Tibial nerve (tissue), 4 donors: ENCODE results near the gene SOCS7. TPM values are rescaled to one million over a fixed set of nuclear protein-coding genes. Genes with fewer than 3 reads are reported as not detected.

Experiments used
- DNase-seq, 2 donors: peaks; one replicate each; pipeline ENCODE4 v3.0.0-alpha.2; 2019; ENCODE audit warnings: low spot score in 2 of 2
- H3K27ac ChIP-seq, 4 donors: fragments of 200-600 bp; sonication (generic) in 3 of 4; one replicate each; pipeline ENCODE4 v1.5.1; 2017 to 2019; ENCODE audit warnings: mild to moderate bottlenecking in 1 of 4
- H3K27me3 ChIP-seq, 2 donors: fragments of 200-600 bp; sonication (generic) in 1 of 2; one replicate each; pipeline versions ENCODE4 v1.5.1 to v1.6.0; 2017 to 2019
- H3K36me3 ChIP-seq, 3 donors: fragments of 200-600 bp; sonication (generic); one replicate each; pipeline ENCODE4 v1.5.1; 2018 to 2019
- H3K4me1 ChIP-seq, 4 donors: fragments of 200-600 bp; sonication (generic) in 3 of 4; one replicate each; pipeline ENCODE4 v1.5.1; 2017 to 2019
- H3K4me3 ChIP-seq, 4 donors: fragments of 200-600 bp; sonication (generic) in 3 of 4; one replicate each; pipeline ENCODE4 v1.5.1; 2017 to 2019; ENCODE audit warnings: mild to moderate bottlenecking in 1 of 4, moderate library complexity in 1 of 4
- H3K9me3 ChIP-seq, 4 donors: fragments of 200-600 bp; sonication (generic) in 3 of 4; one replicate each; pipeline ENCODE4 v1.5.1; 2017 to 2019
- EP300 ChIP-seq, 2 donors: sonication (generic); formaldehyde crosslinking; IDR thresholded peaks; one replicate each; pipeline ENCODE4 v1.6.1; 2017; ENCODE audit warnings: antibody characterized with exemption in 2 of 2, mild to moderate bottlenecking in 1 of 2
- POLR2A ChIP-seq, 2 donors: fragments of 450-650 bp; IDR thresholded peaks; one replicate each; pipeline ENCODE4 v1.6.1; 2017; ENCODE audit warnings: antibody characterized with exemption in 2 of 2, mild to moderate bottlenecking in 2 of 2, moderate library complexity in 2 of 2
- WGBS, 2 donors: methylation state at CpG; one replicate each; pipeline ENCODE4 v1.1.5; 2018; 5-methylcytosine and 5-hydroxymethylcytosine counted together
- total RNA-seq, 4 donors: library from RNA; depleted of rRNA; stranded (reverse); fragments of >200 nt; gene quantifications; one replicate each; pipeline ENCODE4 v1.1.0, GENCODE V29; 2016
- TF ChIP-seq, protein P1 (sequence below), 5 experiments: fragments of 200-600 bp in 3 of 5; fragments of 450-650 bp in 2 of 5; sonication (generic) in 3 of 5; IDR thresholded peaks; one replicate each; pipeline ENCODE4 v1.5.1; 2016 to 2019; ENCODE audit warnings: antibody characterized with exemption in 5 of 5, mild to moderate bottlenecking in 3 of 5, moderate library complexity in 2 of 5

Gene SOCS7
- total RNA-seq, 4 donors from 2014 or later, result 14.7 to 26.4 (median 17.8) TPM

DNA sequence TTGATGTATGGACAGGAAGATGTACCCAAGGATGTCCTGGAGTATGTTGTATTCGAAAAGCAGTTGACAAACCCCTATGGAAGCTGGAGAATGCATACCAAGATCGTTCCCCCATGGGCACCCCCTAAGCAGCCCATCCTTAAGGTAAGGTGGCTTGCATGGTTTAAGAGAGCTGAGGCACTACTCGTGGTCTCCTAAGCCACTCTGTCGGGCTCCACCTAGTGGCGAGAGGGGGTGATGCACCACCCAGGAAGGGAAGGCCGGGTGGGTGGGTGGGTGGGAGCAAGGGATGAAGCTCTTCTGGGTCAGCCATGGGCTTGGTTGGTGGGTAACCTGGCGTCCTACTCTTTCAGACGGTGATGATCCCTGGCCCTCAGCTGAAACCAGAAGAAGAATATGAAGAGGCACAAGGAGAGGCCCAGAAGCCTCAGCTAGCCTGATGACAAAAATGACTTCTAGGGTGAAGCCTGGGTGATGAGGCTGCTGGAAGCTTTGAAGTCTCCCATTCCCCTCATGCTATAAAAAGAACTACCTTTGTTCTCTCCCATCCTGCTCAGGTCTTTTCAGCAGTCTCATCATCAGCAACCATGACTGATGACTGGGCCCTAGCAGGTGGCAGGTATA, 29.4 kb upstream of the SOCS7 start:
- Histone ChIP-seq H3K9me3 (no peaks in the 10 kb centered on the region), H3K27ac (peak overlapping the region in 2 of 4 donors; percentile 20), H3K36me3 (peaks cover 4 to 53% (median 17%) of the 10 kb centered on the region in 3 donors), H3K27me3 (no peaks in the 10 kb centered on the region), H3K4me1 (peaks cover 0 to 37% (median 19%) of the 10 kb centered on the region in 4 donors), H3K4me3 (no peak overlapping the region)
- TF ChIP-seq POLR2A (IDR thresholded peaks at IDR 0.05) (no peak), EP300 (IDR thresholded peaks at IDR 0.05) (no peak)
- TF ChIP-seq, protein P1, sequence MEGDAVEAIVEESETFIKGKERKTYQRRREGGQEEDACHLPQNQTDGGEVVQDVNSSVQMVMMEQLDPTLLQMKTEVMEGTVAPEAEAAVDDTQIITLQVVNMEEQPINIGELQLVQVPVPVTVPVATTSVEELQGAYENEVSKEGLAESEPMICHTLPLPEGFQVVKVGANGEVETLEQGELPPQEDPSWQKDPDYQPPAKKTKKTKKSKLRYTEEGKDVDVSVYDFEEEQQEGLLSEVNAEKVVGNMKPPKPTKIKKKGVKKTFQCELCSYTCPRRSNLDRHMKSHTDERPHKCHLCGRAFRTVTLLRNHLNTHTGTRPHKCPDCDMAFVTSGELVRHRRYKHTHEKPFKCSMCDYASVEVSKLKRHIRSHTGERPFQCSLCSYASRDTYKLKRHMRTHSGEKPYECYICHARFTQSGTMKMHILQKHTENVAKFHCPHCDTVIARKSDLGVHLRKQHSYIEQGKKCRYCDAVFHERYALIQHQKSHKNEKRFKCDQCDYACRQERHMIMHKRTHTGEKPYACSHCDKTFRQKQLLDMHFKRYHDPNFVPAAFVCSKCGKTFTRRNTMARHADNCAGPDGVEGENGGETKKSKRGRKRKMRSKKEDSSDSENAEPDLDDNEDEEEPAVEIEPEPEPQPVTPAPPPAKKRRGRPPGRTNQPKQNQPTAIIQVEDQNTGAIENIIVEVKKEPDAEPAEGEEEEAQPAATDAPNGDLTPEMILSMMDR (IDR thresholded peaks at IDR 0.05), result peak in 4 of 5 experiments; percentile 35 to 86 (median 83)
- peak; percentile 34 to 67 for DNase-seq
- 26 to 28% methylated on average over 8 of the region's 8 CpGs for WGBS, 2 donors

DNA sequence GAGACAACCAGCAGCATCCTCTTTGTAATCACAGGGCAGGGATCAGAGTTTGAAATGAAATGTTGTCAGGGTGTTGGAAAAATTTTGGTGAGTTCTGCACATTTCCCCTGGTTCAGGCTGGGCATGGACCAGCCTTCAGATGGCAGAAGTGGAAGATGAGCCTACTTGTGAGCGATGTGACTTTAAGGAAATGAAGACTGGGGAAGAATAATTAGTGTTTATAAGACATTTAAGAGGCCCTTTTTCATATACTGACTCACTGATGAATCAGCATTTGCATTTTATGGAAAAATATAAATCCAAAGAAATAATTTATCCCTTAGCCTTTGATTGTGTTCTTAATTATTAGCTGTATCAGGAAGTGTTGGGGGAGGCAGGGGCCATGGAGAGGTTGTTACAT, 28.7 kb upstream of the SOCS7 start:
- no peak overlapping the region for H3K4me3 ChIP-seq
- H3K27ac ChIP-seq, result peak overlapping the region in 2 of 4 donors; percentile 20 to 90
- WGBS, 2 donors, result 91 to 100% methylated on average over 1 of the region's 1 CpG
- H3K36me3 ChIP-seq, result peaks cover 4 to 53% (median 17%) of the 10 kb centered on the region in 3 donors
- peaks cover 0 to 42% (median 22%) of the 10 kb centered on the region in 4 donors for H3K4me1 ChIP-seq
- TF ChIP-seq, protein P1 (IDR thresholded peaks at IDR 0.05), result no peak
- TF ChIP-seq EP300 (IDR thresholded peaks at IDR 0.05) (no peak), POLR2A (IDR thresholded peaks at IDR 0.05) (no peak)
- no peaks in the 10 kb centered on the region for H3K9me3 ChIP-seq
- no peak for DNase-seq
- no peaks in the 10 kb centered on the region for H3K27me3 ChIP-seq

DNA sequence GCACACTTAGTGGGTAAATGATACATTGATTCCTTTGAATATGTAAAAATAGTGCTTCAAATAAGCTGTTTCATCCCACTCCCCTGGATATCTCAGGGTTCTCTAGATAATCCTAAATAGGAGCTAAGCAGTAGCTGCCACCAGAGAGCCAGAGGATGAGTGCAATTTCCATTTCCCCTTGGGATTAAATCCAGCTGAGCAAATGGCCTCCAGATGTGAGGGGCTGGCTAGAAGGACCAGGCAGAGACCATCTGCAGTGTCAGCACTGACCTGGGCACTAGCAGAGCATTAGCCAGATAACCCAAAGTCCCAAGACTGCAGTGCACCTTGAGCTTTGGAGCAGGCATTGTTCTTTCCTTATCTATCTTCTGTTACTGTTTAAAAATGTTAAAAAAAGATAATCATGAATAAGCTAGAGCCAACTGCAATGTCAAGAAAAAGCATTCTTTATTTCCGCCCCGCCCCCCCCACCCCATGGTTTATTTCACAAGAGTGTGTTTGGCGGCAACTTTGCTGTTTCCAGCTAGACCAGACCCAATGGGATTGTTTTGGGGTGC, 27.4 kb upstream of the SOCS7 start:
- TF ChIP-seq EP300 (IDR thresholded peaks at IDR 0.05), result no peak
- no peak for TF ChIP-seq POLR2A (IDR thresholded peaks at IDR 0.05)
- TF ChIP-seq, protein P1 (IDR thresholded peaks at IDR 0.05), result no peak
- no peak for DNase-seq
- no peaks in the 10 kb centered on the region for H3K9me3 ChIP-seq
- H3K4me1 ChIP-seq, result peaks cover 0 to 51% (median 22%) of the 10 kb centered on the region in 4 donors
- peak overlapping the region; percentile 9 to 90 (median 75) for H3K27ac ChIP-seq
- H3K4me3 ChIP-seq, result no peak overlapping the region
- H3K27me3 ChIP-seq, result peaks cover 0 to under 1% of the 10 kb centered on the region in 2 donors
- peaks cover 4 to 47% (median 15%) of the 10 kb centered on the region in 3 donors for H3K36me3 ChIP-seq
- 35 to 61% methylated on average over 3 of the region's 3 CpGs for WGBS, 2 donors

DNA sequence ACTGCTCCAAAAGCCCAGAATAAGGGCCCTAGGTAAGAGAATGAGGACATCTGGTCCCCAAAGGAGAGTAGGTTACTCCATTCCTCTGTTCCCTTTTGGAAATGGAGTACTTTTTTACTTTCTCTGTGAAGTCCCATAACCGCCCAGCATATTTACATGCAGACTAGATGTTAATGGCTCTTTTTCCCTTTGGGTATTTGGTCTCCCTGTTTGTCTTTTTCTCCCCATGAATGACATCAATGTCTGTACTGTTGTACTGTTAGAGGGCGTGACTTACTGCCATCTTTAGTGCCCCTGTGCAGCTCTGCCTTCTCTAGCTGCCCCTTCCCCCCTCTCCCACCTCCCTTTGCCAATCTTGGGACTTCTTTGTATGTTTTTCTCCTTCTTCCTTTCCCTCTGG, 26.9 kb upstream of the SOCS7 start:
- TF ChIP-seq EP300 (IDR thresholded peaks at IDR 0.05) (no peak), POLR2A (IDR thresholded peaks at IDR 0.05) (no peak)
- TF ChIP-seq, protein P1 (IDR thresholded peaks at IDR 0.05), result no peak
- peaks cover 0 to 51% (median 22%) of the 10 kb centered on the region in 4 donors for H3K4me1 ChIP-seq
- peaks cover 0 to 41% (median 9%) of the 10 kb centered on the region in 3 donors for H3K36me3 ChIP-seq
- WGBS, 2 donors, result 43 to 51% methylated on average over 2 of the region's 2 CpGs
- H3K9me3 ChIP-seq, result no peaks in the 10 kb centered on the region
- no peak for DNase-seq
- peak overlapping the region; percentile 9 to 90 (median 75) for H3K27ac ChIP-seq
- no peak overlapping the region for H3K4me3 ChIP-seq
- H3K27me3 ChIP-seq, result peaks cover 0 to 7% of the 10 kb centered on the region in 2 donors

DNA sequence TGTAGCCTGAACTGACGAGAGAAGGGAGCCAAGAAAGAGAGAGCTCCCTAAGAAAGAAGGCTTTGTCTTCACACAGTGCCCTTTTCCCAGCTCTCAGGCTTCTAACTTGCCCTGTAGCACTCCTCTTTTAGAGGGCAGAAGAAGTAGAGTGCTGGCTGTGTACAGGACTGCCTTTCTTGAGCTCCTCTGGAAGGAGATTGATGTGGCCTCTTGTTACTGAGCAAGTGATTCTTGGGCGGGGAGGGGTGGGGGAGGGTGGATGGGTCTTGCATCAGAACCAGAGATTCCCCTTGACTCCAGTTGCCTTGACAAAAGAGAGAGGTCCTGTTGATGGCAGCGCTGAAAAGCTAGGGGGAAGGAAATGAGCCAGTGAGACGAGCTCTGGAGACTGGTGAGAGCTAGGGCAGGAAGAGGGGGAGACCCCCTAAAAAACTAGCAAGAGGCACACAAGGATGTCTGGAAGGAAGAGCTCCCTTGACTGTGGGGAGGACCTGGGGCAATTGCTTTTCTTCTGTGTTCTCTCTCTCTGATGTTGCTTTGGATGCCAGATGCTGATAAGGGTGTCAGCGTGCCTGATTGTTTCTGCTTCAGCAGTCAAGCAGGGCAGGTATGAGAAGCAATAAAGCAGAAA, 26.3 kb upstream of the SOCS7 start:
- Histone ChIP-seq H3K4me1 (peaks cover 0 to 51% (median 22%) of the 10 kb centered on the region in 4 donors), H3K27ac (peak overlapping the region; percentile 9 to 90 (median 75)), H3K36me3 (peaks cover 0 to 35% (median 8%) of the 10 kb centered on the region in 3 donors), H3K27me3 (peaks cover 0 to 7% of the 10 kb centered on the region in 2 donors), H3K4me3 (no peak overlapping the region), H3K9me3 (no peaks in the 10 kb centered on the region)
- TF ChIP-seq, protein P1 (IDR thresholded peaks at IDR 0.05), result no peak
- TF ChIP-seq EP300 (IDR thresholded peaks at IDR 0.05), result peak in 1 of 2 donors; percentile 24
- 27 to 30% methylated on average over 5 of the region's 5 CpGs for WGBS, 2 donors
- DNase-seq, result no peak
